Lower lobe of right lung (tissue), 2 donors: ENCODE results near the gene IL1A. TPM values are rescaled to one million over a fixed set of nuclear protein-coding genes. Genes with fewer than 3 reads are reported as not detected.

Source experiments
- ATAC-seq, 2 donors: fragments of 200-7000 bp; cut with Tn5 transposase; one replicate each; pipeline ENCODE4 v1.9.1; 2020 to 2022; ENCODE audit warnings: mild to moderate bottlenecking in 2 of 2, moderate library complexity in 2 of 2
- DNase-seq: peaks from one replicate; pipeline ENCODE4 v3.0.0-alpha.2; 2020
- H3K27ac ChIP-seq: fragments of 200-600 bp; one replicate; pipeline ENCODE4 v1.8.0; 2022
- H3K27me3 ChIP-seq: fragments of 200-600 bp; one replicate; pipeline ENCODE4 v1.8.0; 2022; ENCODE audit warnings: low read depth
- H3K36me3 ChIP-seq: fragments of 200-600 bp; one replicate; pipeline ENCODE4 v1.8.0; 2022; ENCODE audit warnings: mild to moderate bottlenecking
- H3K4me1 ChIP-seq: fragments of 200-600 bp; one replicate; pipeline ENCODE4 v1.8.0; 2022
- H3K4me3 ChIP-seq: fragments of 200-600 bp; one replicate; pipeline ENCODE4 v1.8.0; 2022; ENCODE audit warnings: mild to moderate bottlenecking
- H3K9me3 ChIP-seq: fragments of 200-600 bp; one replicate; pipeline ENCODE4 v1.8.0; 2022
- intact Hi-C: fragments of 100-400 bp; cut with DNase I; formaldehyde crosslinking; loops from one replicate; pipeline ENCODE4 v1.11.0; 2022
- total RNA-seq: library from RNA; stranded (reverse); fragmentation: NEBNext Ultra II Directional; extraction: Animal tissue kit (Norgen Biotek cat#: 25700); gene quantifications from one replicate; pipeline ENCODE4 v1.2.1, GENCODE V29; 2021
- TF ChIP-seq, protein P1 (sequence below): fragments of 200-600 bp; IDR thresholded peaks from one replicate; pipeline ENCODE4 v1.8.0; 2022; ENCODE audit warnings: antibody characterized with exemption, mild to moderate bottlenecking
- donor health status: DM: no; HTN: yes; CAD: no; lungs with severe emphysema.

Gene IL1A
- total RNA-seq, 1 donor from 2014 or later: 2.1 TPM

DNA sequence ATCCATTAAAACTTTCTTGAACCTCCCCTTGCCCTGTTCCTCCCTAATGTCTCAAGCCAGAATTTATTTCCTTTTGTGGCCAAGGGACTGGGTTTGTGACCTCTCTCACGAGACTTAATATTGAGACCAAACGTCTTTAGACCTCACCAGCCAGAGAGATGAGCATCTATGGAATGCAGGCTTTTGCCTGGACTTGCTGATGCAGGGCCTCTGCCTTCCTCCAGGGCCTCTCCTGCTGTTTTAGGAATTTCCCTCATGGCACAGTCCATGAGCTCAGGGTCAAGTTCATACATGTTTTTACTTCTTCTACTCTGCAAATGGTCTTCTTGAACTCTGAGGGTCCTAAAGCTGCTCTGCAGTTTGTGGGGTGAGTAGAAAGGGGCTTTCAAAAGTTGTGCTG, 30.0 kb upstream of the IL1A start:
- H3K36me3 ChIP-seq: no peaks in the 10 kb centered on the region
- DNase-seq (no peak), ATAC-seq (no peak)
- TF ChIP-seq, protein P1, sequence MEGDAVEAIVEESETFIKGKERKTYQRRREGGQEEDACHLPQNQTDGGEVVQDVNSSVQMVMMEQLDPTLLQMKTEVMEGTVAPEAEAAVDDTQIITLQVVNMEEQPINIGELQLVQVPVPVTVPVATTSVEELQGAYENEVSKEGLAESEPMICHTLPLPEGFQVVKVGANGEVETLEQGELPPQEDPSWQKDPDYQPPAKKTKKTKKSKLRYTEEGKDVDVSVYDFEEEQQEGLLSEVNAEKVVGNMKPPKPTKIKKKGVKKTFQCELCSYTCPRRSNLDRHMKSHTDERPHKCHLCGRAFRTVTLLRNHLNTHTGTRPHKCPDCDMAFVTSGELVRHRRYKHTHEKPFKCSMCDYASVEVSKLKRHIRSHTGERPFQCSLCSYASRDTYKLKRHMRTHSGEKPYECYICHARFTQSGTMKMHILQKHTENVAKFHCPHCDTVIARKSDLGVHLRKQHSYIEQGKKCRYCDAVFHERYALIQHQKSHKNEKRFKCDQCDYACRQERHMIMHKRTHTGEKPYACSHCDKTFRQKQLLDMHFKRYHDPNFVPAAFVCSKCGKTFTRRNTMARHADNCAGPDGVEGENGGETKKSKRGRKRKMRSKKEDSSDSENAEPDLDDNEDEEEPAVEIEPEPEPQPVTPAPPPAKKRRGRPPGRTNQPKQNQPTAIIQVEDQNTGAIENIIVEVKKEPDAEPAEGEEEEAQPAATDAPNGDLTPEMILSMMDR: no peak
- H3K4me3 ChIP-seq: no peak overlapping the region
- intact Hi-C loops: no loop called here
- no peak overlapping the region for H3K27ac ChIP-seq
- H3K9me3 ChIP-seq: no peaks in the 10 kb centered on the region
- H3K27me3 ChIP-seq: no peaks in the 10 kb centered on the region
- peaks cover 31% of the 10 kb centered on the region for H3K4me1 ChIP-seq

DNA sequence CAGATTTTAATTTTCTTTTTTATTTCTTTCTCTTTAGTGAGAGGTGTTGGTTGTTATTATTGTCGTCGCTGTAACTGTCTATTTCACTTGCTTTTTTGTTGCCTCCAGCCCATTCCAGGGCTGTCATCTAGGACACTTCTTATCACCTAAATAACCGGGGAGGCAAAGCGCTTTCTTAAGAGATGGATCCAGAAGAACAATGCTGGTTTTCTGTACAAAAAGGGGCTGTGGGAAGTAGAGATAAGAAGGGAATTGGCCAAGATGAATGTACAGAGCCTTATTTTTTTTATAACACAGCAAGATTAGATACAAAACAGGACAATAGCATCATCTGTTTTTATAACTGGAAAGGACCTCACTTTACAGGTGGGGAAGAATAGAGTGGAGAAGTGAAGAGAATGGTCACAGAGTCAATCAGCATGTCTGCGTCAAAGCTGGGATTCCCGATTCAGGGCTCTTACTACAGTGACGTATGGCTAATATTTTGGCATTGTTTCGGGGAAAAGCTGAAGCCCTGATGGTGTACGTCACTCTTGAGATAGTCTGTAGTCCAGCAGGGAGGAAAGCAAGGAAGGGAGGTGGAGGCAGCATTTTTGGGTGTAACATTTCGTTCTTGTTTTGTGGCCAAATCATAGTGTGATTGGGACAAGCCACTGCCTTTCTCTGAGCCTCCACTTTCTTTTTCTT, 29.1 kb upstream of the IL1A start:
- H3K9me3 ChIP-seq: no peaks in the 10 kb centered on the region

GRCh38 chr2:112812318-112813267, 28.3 kb upstream of the IL1A start:
- H3K4me3 ChIP-seq: no peak overlapping the region
- ATAC-seq (no peak), DNase-seq (no peak)
- TF ChIP-seq, protein P1: no peak
- no peak overlapping the region for H3K27ac ChIP-seq
- H3K36me3 ChIP-seq: no peaks in the 10 kb centered on the region
- H3K4me1 ChIP-seq: peaks cover 26% of the 10 kb centered on the region
- no peaks in the 10 kb centered on the region for H3K27me3 ChIP-seq
- intact Hi-C loops: no loop called here
- no peaks in the 10 kb centered on the region for H3K9me3 ChIP-seq

More for the DNA sequence above, 29.1 kb upstream of the IL1A start:
- intact Hi-C loops: no loop called here
- H3K27me3 ChIP-seq: no peaks in the 10 kb centered on the region
- TF ChIP-seq, protein P1: no peak
- peaks cover 30% of the 10 kb centered on the region for H3K4me1 ChIP-seq
- DNase-seq: no peak
- no peak overlapping the region for H3K4me3 ChIP-seq
- no peak overlapping the region for H3K27ac ChIP-seq
- H3K36me3 ChIP-seq: no peaks in the 10 kb centered on the region
- ATAC-seq: no peak

GRCh38 chr2:112811841-112812306, 27.6 kb upstream of the IL1A start:
- DNase-seq: no peak
- peak overlapping the region; percentile 40 for H3K27ac ChIP-seq
- peak; percentile 71 to 77 for ATAC-seq
- H3K36me3 ChIP-seq: no peaks in the 10 kb centered on the region
- TF ChIP-seq, protein P1: no peak
- peaks cover 26% of the 10 kb centered on the region for H3K4me1 ChIP-seq
- no peak overlapping the region for H3K4me3 ChIP-seq
- intact Hi-C loops: no loop called here
- H3K9me3 ChIP-seq: no peaks in the 10 kb centered on the region
- no peaks in the 10 kb centered on the region for H3K27me3 ChIP-seq

DNA sequence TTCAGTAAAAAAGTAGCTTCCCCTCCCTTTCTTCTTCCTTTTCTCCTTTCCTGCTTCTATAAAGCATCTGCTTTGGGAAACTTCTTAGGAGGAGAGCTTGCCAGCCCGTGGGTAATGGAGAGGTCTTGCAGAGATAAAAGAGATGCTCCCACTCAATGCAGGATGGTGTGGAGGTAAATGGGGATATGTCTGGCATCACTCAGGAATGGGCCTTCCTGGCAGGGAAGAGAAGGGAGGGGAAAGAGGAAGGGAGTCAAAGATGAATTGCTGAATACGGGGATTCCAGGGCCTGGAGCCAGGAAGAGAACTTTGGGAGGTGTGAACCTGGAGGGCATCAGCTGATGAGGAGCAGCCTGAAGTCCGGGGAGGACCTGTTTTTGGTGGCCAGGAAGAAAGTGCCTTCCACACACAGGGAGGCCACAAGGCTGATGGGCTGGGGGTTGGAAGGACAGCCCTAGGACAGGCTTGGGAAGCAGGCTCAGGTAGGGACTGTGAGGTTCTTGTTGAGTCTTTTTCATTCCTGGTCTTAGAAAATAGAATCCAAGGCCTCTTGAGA, 27.1 kb upstream of the IL1A start:
- intact Hi-C loops: no loop called here

More for the DNA sequence above, 27.1 kb upstream of the IL1A start:
- ATAC-seq: peak in 1 of 2 donors; percentile 11
- H3K36me3 ChIP-seq: no peaks in the 10 kb centered on the region
- H3K27ac ChIP-seq: peak overlapping the region; percentile 40
- H3K4me3 ChIP-seq: no peak overlapping the region
- H3K4me1 ChIP-seq: peaks cover 26% of the 10 kb centered on the region
- no peak for DNase-seq
- TF ChIP-seq, protein P1: no peak
- H3K9me3 ChIP-seq: no peaks in the 10 kb centered on the region
- H3K27me3 ChIP-seq: no peaks in the 10 kb centered on the region
